ENCODE results near the gene PRKG1.

- TF ChIP-seq TEAD4 (IDR thresholded peaks at IDR 0.05), result no peak
- TF ChIP-seq TCF12 (IDR thresholded peaks at IDR 0.05; ENCODE audit: low read depth), result no peak
- no peak for TF ChIP-seq EGR1 (IDR thresholded peaks at IDR 0.05)
- TF ChIP-seq NFIC (IDR thresholded peaks at IDR 0.05), result no peak
- TF ChIP-seq TAF1 (IDR thresholded peaks at IDR 0.05; ENCODE audit: low read depth), result no peak
- no peak for TF ChIP-seq EP300 (IDR thresholded peaks at IDR 0.05; ENCODE audit: borderline replicate concordance)
- TF ChIP-seq YY1 (IDR thresholded peaks at IDR 0.05; ENCODE audit: low read depth), result no peak
Measured at GRCh38 chr10:52028523-52028858, 954.2 kb downstream of the PRKG1 start.

All from Ishikawa (cell line).